ENCODE data around the gene GCH1. TPM values are rescaled to one million over a fixed set of nuclear protein-coding genes. Genes with fewer than 3 reads are reported as not detected.

Gene GCH1
- 3.2 to 4.7 TPM (median 4.2 TPM) in 5 replicates for total RNA-seq (2022; extraction: Qiagen RNA extraction)

GRCh38 chr14:54902521-54903420 lies at the start of gene GCH1:
TSS of gene GCH1 (minus strand) at chr14:54902826. CDS start at chr14:54902663, 163 bp downstream.

Other genes with a start within 250 kb of the GCH1 start
- gene WDHD1, start 124.3 kb upstream of the GCH1 start, total RNA-seq (2022; extraction: Qiagen RNA extraction), result 8.1 to 12.5 TPM (median 11.5 TPM) in 5 replicates
- gene SOCS4, start 124.4 kb upstream of the GCH1 start, total RNA-seq (2022; extraction: Qiagen RNA extraction), result 7.7 to 10.5 TPM (median 8.8 TPM) in 5 replicates
- 96.6 to 117 TPM (median 102 TPM) in 5 replicates for gene MAPK1IP1L, start 148.8 kb upstream of the GCH1 start, total RNA-seq (2022; extraction: Qiagen RNA extraction)
- 163 to 181 TPM (median 169 TPM) in 5 replicates for gene LGALS3, start 226.4 kb upstream of the GCH1 start, total RNA-seq (2022; extraction: Qiagen RNA extraction)